Spleen (tissue), 7 donors: Measurements from ENCODE around the gene NDOR1.

ENCODE experiments used
- CTCF ChIP-seq, 11 experiments: fragments of 200-600 bp in 7 of 11; fragments of 450-650 bp in 4 of 11; sonication (generic) in 4 of 11; IDR thresholded peaks in 8 of 11; conservative IDR thresholded peaks in 3 of 11; 1 replicate in 7 of 11; 2 replicates in 4 of 11; pipeline versions ENCODE4 v1.4.0 to v1.8.0; 2016 to 2021; ENCODE audit warnings: antibody characterized with exemption in 11 of 11, inconsistent platforms in 4 of 11, mild to moderate bottlenecking in 1 of 11
- POLR2A ChIP-seq, 3 donors: fragments of 450-650 bp; IDR thresholded peaks; one replicate each; pipeline ENCODE4 v1.5.1; 2017; ENCODE audit warnings: antibody characterized with exemption in 3 of 3, mild to moderate bottlenecking in 1 of 3
- POLR2AphosphoS5 ChIP-seq, 3 donors: sonication (generic); formaldehyde crosslinking; IDR thresholded peaks; one replicate each; pipeline ENCODE4 v1.5.1; 2017; ENCODE audit warnings: antibody characterized with exemption in 3 of 3
- donor health status: DM: no; HTN: no; CAD: no; lungs with moderate emphysema.
- donor health status: DM: no; HTN: no; CAD: no.
- donor health status: DM: no; HTN: no; CAD: no.

- no peak for TF ChIP-seq CTCF (IDR thresholded peaks at IDR 0.05 in 8 of 11, conservative IDR thresholded peaks at IDR 0.05 in 3 of 11)
- no peak for TF ChIP-seq POLR2AphosphoS5 (IDR thresholded peaks at IDR 0.05)
- TF ChIP-seq POLR2A (IDR thresholded peaks at IDR 0.05): no peak
These were observed 47.3 kb downstream of the NDOR1 start for GRCh38 chr9:137252555-137253506.
